Prostate gland (tissue), 2 donors: ENCODE results near the gene POLL.

Experiments used
- POLR2A ChIP-seq: fragments of 450-650 bp; IDR thresholded peaks from one replicate; pipeline ENCODE4 v1.6.1; 2016; ENCODE audit warnings: antibody characterized with exemption, mild to moderate bottlenecking
- POLR2AphosphoS5 ChIP-seq: sonication (generic); formaldehyde crosslinking; IDR thresholded peaks from one replicate; pipeline ENCODE4 v1.6.1; 2017; ENCODE audit warnings: antibody characterized with exemption
- TF ChIP-seq, protein P1 (sequence below), 4 experiments: fragments of 200-600 bp in 2 of 4; fragments of 450-650 bp in 2 of 4; sonication (generic) in 2 of 4; IDR thresholded peaks; 1 replicate in 3 of 4; 2 replicates in 1 of 4; pipeline ENCODE4 v1.5.1; 2016 to 2019; ENCODE audit warnings: antibody characterized with exemption in 4 of 4, mild to moderate bottlenecking in 2 of 4, moderate library complexity in 2 of 4

DNA sequence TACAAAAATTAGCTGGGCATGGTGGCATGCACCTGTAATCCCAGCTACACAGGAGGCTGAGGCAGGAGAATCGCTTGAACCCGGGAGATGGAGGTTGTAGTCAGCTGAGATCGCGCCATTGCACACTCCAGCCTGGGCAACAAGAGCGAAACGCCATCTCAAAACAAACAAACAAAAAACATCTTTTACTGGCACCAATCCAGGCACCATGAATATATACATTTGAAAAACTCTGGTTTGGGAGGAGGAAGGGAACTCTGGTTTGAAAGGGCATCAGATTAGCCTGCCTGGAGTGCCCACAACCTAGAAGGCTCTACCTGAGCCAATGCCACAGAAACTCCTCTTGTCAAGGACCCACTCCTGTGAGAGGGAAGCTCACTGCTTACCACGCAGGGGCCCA, 15.9 kb downstream of the POLL start:
- TF ChIP-seq, protein P1, sequence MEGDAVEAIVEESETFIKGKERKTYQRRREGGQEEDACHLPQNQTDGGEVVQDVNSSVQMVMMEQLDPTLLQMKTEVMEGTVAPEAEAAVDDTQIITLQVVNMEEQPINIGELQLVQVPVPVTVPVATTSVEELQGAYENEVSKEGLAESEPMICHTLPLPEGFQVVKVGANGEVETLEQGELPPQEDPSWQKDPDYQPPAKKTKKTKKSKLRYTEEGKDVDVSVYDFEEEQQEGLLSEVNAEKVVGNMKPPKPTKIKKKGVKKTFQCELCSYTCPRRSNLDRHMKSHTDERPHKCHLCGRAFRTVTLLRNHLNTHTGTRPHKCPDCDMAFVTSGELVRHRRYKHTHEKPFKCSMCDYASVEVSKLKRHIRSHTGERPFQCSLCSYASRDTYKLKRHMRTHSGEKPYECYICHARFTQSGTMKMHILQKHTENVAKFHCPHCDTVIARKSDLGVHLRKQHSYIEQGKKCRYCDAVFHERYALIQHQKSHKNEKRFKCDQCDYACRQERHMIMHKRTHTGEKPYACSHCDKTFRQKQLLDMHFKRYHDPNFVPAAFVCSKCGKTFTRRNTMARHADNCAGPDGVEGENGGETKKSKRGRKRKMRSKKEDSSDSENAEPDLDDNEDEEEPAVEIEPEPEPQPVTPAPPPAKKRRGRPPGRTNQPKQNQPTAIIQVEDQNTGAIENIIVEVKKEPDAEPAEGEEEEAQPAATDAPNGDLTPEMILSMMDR (IDR thresholded peaks at IDR 0.05) = no peak
- TF ChIP-seq POLR2AphosphoS5 (no peak), POLR2A (no peak)
